GM18868 (cell line): ENCODE results near the gene SVIP.
A peak's percentile ranks its signal among the peaks of the same experiment; 100 is the strongest.

Source experiments
- ATAC-seq: cut with Tn5 transposase; IDR thresholded peaks from one replicate; pipeline ENCODE4 v1.9.1; 2021; ENCODE audit warnings: mild to moderate bottlenecking, moderate library complexity; ENCODE audit not compliant: unreplicated experiment

SVIP gene

GRCh38 chr11:22829231-22830081 lies at the start of gene SVIP:
TSS of gene SVIP (minus strand) at chr11:22829801. CDS start at chr11:22829748, 53 bp downstream.
- peak; percentile 91 for ATAC-seq

GRCh38 chr11:22878604-22879003 lies 49.0 kb upstream of the SVIP start:
- ATAC-seq, result no peak

GRCh38 chr11:22878039-22878438 lies 48.4 kb upstream of the SVIP start:
- no peak for ATAC-seq

GRCh38 chr11:22875869-22876473 lies 46.4 kb upstream of the SVIP start:
- ATAC-seq, result peak; percentile 98

- peak; percentile 61 for ATAC-seq
These were observed 39.7 kb upstream of the SVIP start for GRCh38 chr11:22869325-22869724.

GRCh38 chr11:22860241-22860640 lies 30.6 kb upstream of the SVIP start, which contains the start of gene CCDC179:
TSS of gene CCDC179 (minus strand) at chr11:22860474. CDS start at chr11:22860421, 53 bp downstream.
- no peak for ATAC-seq

- ATAC-seq, result no peak
These were observed 30.2 kb upstream of the SVIP start for GRCh38 chr11:22859756-22860155.

- ATAC-seq, result no peak
These were observed 21.9 kb upstream of the SVIP start for GRCh38 chr11:22851477-22851876.

GRCh38 chr11:22846726-22847125 lies 17.1 kb upstream of the SVIP start:
- no peak for ATAC-seq

GRCh38 chr11:22832315-22833015 lies 2.9 kb upstream of the SVIP start:
- ATAC-seq, result no peak

- ATAC-seq, result no peak
These were observed 447 bp upstream of the SVIP start for GRCh38 chr11:22830082-22830414.

- ATAC-seq, result no peak
These were observed 1.2 kb downstream of the SVIP start for GRCh38 chr11:22828373-22828772.

GRCh38 chr11:22822203-22822602 lies 7.4 kb downstream of the SVIP start:
- no peak for ATAC-seq

- no peak for ATAC-seq
These were observed 19.7 kb downstream of the SVIP start for GRCh38 chr11:22809893-22810292.

- ATAC-seq, result peak; percentile 40
These were observed 20.9 kb downstream of the SVIP start for GRCh38 chr11:22808571-22809197.

GRCh38 chr11:22807855-22808570 lies 21.6 kb downstream of the SVIP start:
- peak; percentile 97 for ATAC-seq

GRCh38 chr11:22807391-22807790 lies 22.2 kb downstream of the SVIP start:
- ATAC-seq, result no peak

GRCh38 chr11:22802861-22803260 lies 26.7 kb downstream of the SVIP start:
- no peak for ATAC-seq

GRCh38 chr11:22800482-22800881 lies 29.1 kb downstream of the SVIP start:
- ATAC-seq, result no peak

GRCh38 chr11:22798901-22799300 lies 30.7 kb downstream of the SVIP start:
- ATAC-seq, result no peak

GRCh38 chr11:22797047-22797446 lies 32.6 kb downstream of the SVIP start:
- ATAC-seq, result no peak
